HG03558 (cell line): ENCODE data around the gene ERCC8.

Experiments used
- ATAC-seq: cut with Tn5 transposase; IDR thresholded peaks from one replicate; pipeline ENCODE4 v1.9.1; 2021; ENCODE audit warnings: moderate number of reproducible peaks; ENCODE audit not compliant: unreplicated experiment; ENCODE audit errors: extremely low read depth

The ERCC8 gene

DNA sequence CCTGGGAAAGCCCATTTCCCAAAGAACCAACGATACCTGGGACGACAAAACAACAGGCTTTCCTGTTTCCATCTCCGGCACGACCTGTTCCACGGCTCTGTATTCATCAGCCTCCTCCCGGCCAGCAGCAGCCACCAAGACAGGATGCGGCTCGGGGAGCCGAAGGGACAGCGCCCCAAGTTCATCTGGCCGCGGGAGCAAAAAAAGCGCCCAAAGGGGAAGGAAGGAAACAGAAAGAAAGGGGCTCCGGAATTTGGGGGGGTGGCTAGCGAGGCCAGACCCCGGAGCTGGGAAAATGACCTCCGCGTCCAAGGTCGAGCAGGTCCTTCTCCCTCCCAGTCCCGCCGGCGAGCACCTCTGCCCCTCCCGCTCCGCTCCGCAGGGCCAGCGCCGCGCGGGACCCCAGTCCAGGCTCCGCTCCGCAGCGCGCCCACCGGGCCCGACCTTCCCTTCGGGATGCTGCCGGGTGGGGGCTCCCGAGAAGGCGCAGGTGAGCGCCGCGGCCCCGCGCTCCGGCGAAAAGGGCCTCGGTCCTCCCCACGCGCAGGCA, 101.4 kb downstream of the ERCC8 start:
- ATAC-seq: no peak

DNA sequence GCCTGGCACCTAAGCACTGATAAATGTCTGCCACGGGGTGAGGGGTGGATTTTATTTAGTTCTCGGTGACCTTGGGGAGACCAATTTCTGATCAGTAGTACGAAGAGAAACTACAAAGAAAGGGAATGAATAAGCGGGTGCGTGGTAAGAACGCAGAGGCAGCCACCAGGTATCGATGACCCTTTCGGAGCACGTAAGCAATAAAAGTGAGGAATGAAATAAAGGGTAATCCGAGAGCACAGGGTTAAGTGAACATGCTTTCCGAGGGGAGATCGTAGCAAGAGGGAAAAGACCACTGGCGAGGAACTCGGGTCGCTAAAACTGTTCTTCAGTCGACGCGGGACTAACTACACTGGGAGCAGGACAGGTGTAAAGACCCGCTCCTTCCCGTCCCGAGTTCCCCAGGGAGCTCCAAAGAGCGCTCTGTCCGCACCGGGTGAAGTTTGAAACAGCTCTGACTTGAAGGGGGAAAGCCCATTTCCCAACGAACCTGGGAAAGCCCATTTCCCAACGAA, 101.9 kb downstream of the ERCC8 start:
- no peak for ATAC-seq

DNA sequence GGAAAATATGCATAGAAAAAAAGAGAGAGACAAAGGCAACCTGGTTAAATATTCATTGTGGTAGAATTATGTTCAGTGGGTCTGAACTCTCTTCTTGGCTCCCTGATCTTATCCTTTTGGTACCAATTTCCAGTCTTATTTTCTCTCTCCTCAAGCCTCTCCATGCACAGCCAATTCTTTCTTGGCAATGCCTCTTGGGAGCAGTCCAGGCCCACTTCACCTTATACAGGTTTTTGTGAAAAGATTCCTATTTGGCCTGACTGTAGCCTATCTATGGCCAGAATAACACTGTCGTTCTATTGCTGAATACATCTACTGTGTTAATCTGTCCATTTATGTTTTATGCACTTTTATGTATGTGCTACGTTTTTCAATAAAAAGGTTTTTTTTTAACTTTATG, 103.5 kb downstream of the ERCC8 start:
- ATAC-seq: no peak

DNA sequence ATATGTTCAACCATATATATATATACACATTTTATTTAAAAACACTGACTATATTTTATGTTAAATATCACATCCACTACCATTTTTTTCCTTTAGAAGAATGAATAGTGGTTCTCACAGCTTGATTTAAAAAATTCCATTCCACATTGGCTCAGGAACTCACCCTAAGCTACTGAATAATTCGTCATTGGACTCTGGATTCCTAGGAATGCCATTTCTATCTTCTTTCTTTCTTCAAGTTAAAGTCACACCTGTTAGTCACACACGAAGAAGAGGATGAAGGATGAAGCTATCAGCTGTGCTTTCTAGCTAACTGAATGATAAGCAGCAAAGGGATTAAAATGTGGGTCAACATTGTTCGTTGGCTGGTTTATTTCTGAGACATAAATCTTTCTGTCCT, 108.7 kb downstream of the ERCC8 start:
- ATAC-seq: no peak

DNA sequence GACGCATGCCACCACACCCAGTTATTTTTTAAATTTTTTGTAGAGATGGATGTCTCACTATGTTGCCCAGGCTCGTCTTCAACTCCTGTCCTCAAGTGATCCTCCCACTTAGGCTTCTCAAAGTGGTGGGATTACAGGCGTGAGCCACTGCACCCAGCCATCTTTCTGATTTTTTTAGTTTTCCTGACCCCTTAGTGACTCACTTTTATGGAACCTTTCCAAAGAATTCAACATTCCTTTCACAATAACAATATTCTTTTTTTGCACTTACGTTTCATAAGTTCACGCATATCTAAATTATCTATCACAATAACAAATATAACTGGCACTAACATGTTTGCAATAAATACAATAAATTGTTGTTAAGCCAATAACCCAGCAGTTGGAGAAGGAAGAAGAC, 109.3 kb downstream of the ERCC8 start:
- no peak for ATAC-seq

DNA sequence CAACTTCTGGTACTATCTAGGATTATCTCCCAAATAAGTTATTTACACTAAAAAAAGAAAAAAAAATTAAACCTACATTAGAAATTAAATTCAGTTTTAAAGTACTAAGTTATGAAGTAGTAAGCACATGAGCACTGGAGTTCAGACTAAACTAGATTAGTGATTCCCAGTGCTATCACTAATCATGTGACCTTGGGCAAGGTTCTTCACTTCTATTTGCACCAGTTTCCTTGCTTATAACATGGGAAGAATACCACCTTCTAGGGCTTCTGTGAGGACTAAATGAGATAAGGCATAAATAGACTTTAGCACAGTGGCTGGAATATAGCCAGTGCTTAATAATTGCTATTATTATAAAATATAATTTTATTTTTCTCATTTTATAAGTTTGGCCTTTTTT, 111.3 kb downstream of the ERCC8 start:
- no peak for ATAC-seq

DNA sequence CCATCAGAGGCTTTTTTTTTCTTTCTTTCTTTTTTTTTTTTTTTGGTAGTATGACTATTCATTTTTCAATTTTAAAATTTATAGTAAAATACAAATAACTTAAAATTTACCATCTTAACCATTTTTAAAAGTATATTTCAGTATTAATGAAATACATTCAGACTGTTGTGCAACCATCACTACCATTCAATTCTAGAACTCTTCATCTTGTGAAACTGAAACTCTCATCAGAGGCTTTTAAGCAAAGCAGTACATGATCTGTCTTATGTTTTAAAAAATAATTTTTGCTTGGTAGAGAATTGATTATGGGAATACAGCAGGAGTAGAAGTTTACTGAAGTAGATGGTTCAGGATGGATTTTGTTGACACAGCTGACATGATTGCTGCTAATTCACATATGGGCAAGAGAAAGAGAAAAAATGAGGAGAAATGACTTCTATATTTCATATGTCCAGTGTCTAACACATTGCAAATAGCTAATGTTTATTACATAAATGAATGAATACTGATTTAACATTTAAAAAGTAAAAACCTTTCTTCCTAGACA, 114.2 kb downstream of the ERCC8 start:
- ATAC-seq: peak; percentile 41

DNA sequence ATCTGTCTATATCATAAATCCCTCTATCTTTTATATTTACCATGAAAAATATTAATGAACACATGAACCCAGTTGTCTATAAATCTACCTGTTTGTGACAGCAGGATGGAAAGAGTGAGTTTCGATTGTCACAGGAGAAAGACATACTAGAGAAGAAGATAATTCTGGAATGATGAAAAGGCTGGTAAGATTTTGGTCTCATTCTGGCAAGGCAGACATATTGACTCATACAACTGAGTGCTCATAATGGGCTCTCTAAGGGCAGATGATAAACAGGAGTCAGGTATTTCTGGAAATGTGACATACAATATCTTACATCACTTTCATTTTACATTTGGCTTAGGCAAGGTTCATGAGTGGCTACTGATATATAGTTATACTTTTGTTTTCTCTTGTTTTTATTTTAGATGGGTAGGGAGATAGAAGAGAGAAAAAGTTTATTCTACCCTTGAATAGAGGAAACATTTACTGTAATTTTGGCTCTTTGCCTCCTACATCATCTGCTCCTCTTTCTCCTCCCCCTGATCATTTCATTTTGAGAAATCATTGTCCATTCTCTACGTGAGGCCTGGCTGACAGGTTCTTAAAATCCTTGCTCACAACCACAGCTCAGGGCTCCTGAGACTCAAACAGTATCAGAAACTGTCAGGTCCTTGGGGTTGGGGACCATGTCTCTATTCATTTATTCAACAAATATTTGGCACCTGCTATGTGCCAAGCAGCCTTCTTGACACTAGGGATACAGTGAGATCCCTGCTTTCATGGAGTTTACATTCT, 115.2 kb downstream of the ERCC8 start:
- no peak for ATAC-seq

DNA sequence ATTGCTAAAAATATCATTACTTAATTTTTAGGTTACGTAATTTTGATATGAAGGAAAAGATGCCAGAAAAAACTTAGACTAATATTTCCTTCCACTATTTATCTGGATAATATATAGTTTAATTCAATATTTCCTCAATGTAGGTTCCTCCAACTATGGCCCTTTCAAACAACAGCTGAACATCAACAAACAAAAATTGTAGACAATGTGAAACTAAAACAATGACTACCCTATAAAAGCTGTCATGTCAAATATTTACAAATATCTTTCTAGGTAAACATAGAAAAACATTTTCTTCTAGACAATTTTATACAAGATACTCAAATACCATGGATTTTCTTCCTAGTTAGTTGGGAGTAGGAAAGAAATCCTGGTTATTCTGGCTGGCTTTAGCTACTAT, 117.7 kb downstream of the ERCC8 start:
- ATAC-seq: no peak

DNA sequence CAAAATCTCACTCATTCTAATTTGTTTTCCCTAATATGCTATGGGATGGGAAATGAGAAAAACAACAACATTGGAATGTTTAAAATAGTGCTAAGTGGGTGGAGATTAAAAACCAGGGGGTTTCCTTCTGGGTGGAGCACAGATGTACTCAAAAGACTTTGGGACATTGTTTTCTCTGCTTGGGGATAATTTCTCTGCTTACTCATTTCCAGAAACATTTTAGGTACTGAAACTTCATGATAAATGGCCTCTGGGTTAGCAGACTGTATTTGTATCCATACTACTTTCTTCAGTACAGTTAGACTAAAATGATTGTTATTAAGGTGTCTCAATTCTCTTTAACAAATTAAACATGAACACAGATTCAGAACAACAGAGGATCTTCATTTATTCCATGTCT, 118.2 kb downstream of the ERCC8 start:
- ATAC-seq: peak; percentile 58
